HepG2 (cell line): ENCODE results near the gene UPK1A. TPM values are rescaled to one million over a fixed set of nuclear protein-coding genes. Genes with fewer than 3 reads are reported as not detected.

Source experiments
- CEBPB ChIP-seq: IDR thresholded peaks from 2 replicates; pipeline ENCODE4 v1.6.1; 2011; ENCODE audit warnings: low read depth, low read length, improper control_type of control experiment, borderline replicate concordance
- CHD2 ChIP-seq: IDR thresholded peaks from 2 replicates; pipeline ENCODE4 v1.6.1; 2011; ENCODE audit warnings: low read depth, low read length, improper control_type of control experiment
- FOXA1 ChIP-seq, 2 experiments: fragments of 450-650 bp in 1 of 2; sonication (generic) in 1 of 2; formaldehyde crosslinking in 1 of 2; IDR thresholded peaks; 2 replicates each; pipeline versions ENCODE4 v1.4.0 to v1.6.1; 2016 to 2020; ENCODE audit warnings: missing genetic modification reagents in 1 of 2
- FOXP1 ChIP-seq, 2 experiments: fragments of 450-650 bp in 1 of 2; IDR thresholded peaks; 2 replicates each; pipeline ENCODE4 v1.6.1; 2017 to 2018; ENCODE audit warnings: antibody characterized with exemption in 1 of 2
- HNRNPL ChIP-seq: fragments of 200-400 bp; formaldehyde crosslinking; IDR thresholded peaks from 2 replicates; pipeline ENCODE4 v1.6.1; 2017; ENCODE audit warnings: mild to moderate bottlenecking, low read depth, low read length
- SOX6 ChIP-seq, 2 experiments: fragments of 450-650 bp in 1 of 2; sonication (generic) in 1 of 2; formaldehyde crosslinking in 1 of 2; IDR thresholded peaks; 2 replicates each; pipeline versions ENCODE4 v1.4.0 to v1.6.1; 2017 to 2020; ENCODE audit warnings: antibody characterized with exemption in 1 of 2, mild to moderate bottlenecking in 1 of 2, missing genetic modification reagents in 1 of 2
- TEAD3 ChIP-seq: optimal IDR thresholded peaks from 2 replicates; pipeline ENCODE3; 2016; ENCODE audit warnings: borderline replicate concordance
- TP53 ChIP-seq: sonication (generic); formaldehyde crosslinking; conservative IDR thresholded peaks from 2 replicates; pipeline ENCODE4 v1.4.0; 2020; ENCODE audit warnings: missing genetic modification reagents
- ZBTB38 ChIP-seq: sonication (generic); formaldehyde crosslinking; IDR thresholded peaks from 2 replicates; pipeline ENCODE4 v1.5.1; 2020; ENCODE audit warnings: mild to moderate bottlenecking, missing genetic modification reagents
- ZNF12 ChIP-seq: sonication (generic); formaldehyde crosslinking; IDR thresholded peaks from 2 replicates; pipeline ENCODE4 v1.5.0; 2020; ENCODE audit warnings: missing genetic modification reagents
- ZNF383 ChIP-seq: sonication (generic); formaldehyde crosslinking; IDR thresholded peaks from 2 replicates; pipeline ENCODE4 v1.4.0; 2020; ENCODE audit warnings: missing genetic modification reagents, mild to moderate bottlenecking, borderline replicate concordance
- ZSCAN30 ChIP-seq: sonication (generic); formaldehyde crosslinking; IDR thresholded peaks from 2 replicates; pipeline ENCODE4 v1.5.0; 2020; ENCODE audit warnings: mild to moderate bottlenecking, missing genetic modification reagents
- polyA plus RNA-seq, 8 experiments: library from polyadenylated mRNA; depleted of rRNA in 3 of 8; stranded (reverse) in 7 of 8; unstranded in 1 of 8; fragments of >200 nt; fragmentation: Illumina TruSeq in 4 of 8; extraction: Trizol in 4 of 8; gene quantifications; 2 replicates each; pipeline versions ENCODE4 v1.2.1 to v1.2.3, GENCODE V29; 2011 to 2016; ENCODE audit warnings: low read depth in 4 of 8, missing spikeins in 1 of 8, mixed read lengths in 1 of 8; ENCODE audit not compliant: insufficient read depth in 1 of 8
- total RNA-seq, 5 experiments: library from RNA; depleted of rRNA; stranded (reverse); fragments of >200 nt; fragmentation: Illumina TruSeq; extraction: Trizol; gene quantifications; 2 replicates each; pipeline ENCODE4 v1.2.3, GENCODE V29; 2016; ENCODE audit warnings: low read depth in 1 of 5
- TF ChIP-seq, protein P1 (sequence below): sonication (generic); formaldehyde crosslinking; IDR thresholded peaks from 2 replicates; pipeline ENCODE4 v1.9.0; 2021; ENCODE audit warnings: missing genetic modification reagents, mild to moderate bottlenecking, borderline replicate concordance
- TF ChIP-seq, protein P2 (sequence below): sonication (generic); formaldehyde crosslinking; IDR thresholded peaks from 2 replicates; pipeline ENCODE4 v1.4.0; 2020; ENCODE audit warnings: missing genetic modification reagents
- TF ChIP-seq, protein P3 (sequence below): IDR thresholded peaks from 2 replicates; pipeline ENCODE4 v1.6.1; 2012; ENCODE audit warnings: inconsistent platforms
- TF ChIP-seq, protein P4 (sequence below): sonication (generic); formaldehyde crosslinking; IDR thresholded peaks from 2 replicates; pipeline ENCODE4 v1.4.0; 2020; ENCODE audit warnings: mild to moderate bottlenecking, missing genetic modification reagents
- TF ChIP-seq, protein P5 (sequence below): sonication (generic); formaldehyde crosslinking; conservative IDR thresholded peaks from 2 replicates; pipeline ENCODE4 v1.4.0; 2020; ENCODE audit warnings: missing genetic modification reagents
- TF ChIP-seq, protein P6 (sequence below): sonication (generic); formaldehyde crosslinking; IDR thresholded peaks from 2 replicates; pipeline ENCODE4 v1.4.0; 2020; ENCODE audit warnings: missing genetic modification reagents

Gene UPK1A
- total and polyA plus RNA-seq, 2 of the 13 experiments (the other 11 are each of a cell fraction or from before 2014, with no cell fraction given), result 2.9 TPM; not detected in 1

DNA sequence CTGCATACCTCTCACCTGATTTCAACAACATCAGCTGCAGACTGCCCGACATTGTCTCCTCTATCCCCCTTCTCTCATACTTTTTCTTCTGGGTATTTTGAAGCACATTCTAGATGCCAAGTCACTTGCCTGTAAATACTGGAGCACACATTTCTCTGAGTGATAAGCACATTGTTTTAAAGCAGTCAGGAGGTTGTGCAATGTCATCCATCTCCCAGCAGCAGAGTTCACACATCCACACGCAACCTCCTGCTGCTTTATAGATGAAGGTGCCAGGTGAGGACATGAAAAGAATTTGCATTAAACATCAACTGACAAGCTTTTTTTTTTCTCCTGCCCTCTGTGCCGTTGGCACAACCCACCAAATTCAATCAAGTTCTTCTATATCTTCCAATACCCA lies 5.5 kb downstream of the UPK1A start (continued):
- TF ChIP-seq ZNF12 (CRISPR knock-in tag) (peak; percentile 73), ZNF383 (CRISPR knock-in tag) (no peak), SOX6 (IDR thresholded peaks at IDR 0.05) (no peak), SOX6 (CRISPR knock-in tag; IDR thresholded peaks at IDR 0.05) (peak; percentile 76), CEBPB (peak; percentile 95), TEAD3 (CRISPR knock-in tag) (peak; percentile 45), CHD2 (no peak), ZBTB38 (CRISPR knock-in tag) (no peak), TP53 (no peak), HNRNPL (no peak), FOXA1 (IDR thresholded peaks at IDR 0.05) (no peak), FOXA1 (CRISPR knock-in tag; IDR thresholded peaks at IDR 0.05) (0 out of 2 replicates have a peak, but pooled peaks have one; percentile 5), ZSCAN30 (CRISPR knock-in tag) (no peak), FOXP1 (IDR thresholded peaks at IDR 0.05) (no peak), FOXP1 (CRISPR knock-in tag; IDR thresholded peaks at IDR 0.05) (peak; percentile 39)
- TF ChIP-seq, protein P1, sequence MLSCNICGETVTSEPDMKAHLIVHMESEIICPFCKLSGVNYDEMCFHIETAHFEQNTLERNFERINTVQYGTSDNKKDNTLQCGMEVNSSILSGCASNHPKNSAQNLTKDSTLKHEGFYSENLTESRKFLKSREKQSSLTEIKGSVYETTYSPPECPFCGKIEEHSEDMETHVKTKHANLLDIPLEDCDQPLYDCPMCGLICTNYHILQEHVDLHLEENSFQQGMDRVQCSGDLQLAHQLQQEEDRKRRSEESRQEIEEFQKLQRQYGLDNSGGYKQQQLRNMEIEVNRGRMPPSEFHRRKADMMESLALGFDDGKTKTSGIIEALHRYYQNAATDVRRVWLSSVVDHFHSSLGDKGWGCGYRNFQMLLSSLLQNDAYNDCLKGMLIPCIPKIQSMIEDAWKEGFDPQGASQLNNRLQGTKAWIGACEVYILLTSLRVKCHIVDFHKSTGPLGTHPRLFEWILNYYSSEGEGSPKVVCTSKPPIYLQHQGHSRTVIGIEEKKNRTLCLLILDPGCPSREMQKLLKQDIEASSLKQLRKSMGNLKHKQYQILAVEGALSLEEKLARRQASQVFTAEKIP (CRISPR knock-in tag), result no peak
- TF ChIP-seq, protein P2, sequence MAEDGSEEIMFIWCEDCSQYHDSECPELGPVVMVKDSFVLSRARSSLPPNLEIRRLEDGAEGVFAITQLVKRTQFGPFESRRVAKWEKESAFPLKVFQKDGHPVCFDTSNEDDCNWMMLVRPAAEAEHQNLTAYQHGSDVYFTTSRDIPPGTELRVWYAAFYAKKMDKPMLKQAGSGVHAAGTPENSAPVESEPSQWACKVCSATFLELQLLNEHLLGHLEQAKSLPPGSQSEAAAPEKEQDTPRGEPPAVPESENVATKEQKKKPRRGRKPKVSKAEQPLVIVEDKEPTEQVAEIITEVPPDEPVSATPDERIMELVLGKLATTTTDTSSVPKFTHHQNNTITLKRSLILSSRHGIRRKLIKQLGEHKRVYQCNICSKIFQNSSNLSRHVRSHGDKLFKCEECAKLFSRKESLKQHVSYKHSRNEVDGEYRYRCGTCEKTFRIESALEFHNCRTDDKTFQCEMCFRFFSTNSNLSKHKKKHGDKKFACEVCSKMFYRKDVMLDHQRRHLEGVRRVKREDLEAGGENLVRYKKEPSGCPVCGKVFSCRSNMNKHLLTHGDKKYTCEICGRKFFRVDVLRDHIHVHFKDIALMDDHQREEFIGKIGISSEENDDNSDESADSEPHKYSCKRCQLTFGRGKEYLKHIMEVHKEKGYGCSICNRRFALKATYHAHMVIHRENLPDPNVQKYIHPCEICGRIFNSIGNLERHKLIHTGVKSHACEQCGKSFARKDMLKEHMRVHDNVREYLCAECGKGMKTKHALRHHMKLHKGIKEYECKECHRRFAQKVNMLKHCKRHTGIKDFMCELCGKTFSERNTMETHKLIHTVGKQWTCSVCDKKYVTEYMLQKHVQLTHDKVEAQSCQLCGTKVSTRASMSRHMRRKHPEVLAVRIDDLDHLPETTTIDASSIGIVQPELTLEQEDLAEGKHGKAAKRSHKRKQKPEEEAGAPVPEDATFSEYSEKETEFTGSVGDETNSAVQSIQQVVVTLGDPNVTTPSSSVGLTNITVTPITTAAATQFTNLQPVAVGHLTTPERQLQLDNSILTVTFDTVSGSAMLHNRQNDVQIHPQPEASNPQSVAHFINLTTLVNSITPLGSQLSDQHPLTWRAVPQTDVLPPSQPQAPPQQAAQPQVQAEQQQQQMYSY (CRISPR knock-in tag), result no peak
- TF ChIP-seq, protein P3, sequence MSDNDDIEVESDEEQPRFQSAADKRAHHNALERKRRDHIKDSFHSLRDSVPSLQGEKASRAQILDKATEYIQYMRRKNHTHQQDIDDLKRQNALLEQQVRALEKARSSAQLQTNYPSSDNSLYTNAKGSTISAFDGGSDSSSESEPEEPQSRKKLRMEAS, result peak; percentile 56
- TF ChIP-seq, protein P4, sequence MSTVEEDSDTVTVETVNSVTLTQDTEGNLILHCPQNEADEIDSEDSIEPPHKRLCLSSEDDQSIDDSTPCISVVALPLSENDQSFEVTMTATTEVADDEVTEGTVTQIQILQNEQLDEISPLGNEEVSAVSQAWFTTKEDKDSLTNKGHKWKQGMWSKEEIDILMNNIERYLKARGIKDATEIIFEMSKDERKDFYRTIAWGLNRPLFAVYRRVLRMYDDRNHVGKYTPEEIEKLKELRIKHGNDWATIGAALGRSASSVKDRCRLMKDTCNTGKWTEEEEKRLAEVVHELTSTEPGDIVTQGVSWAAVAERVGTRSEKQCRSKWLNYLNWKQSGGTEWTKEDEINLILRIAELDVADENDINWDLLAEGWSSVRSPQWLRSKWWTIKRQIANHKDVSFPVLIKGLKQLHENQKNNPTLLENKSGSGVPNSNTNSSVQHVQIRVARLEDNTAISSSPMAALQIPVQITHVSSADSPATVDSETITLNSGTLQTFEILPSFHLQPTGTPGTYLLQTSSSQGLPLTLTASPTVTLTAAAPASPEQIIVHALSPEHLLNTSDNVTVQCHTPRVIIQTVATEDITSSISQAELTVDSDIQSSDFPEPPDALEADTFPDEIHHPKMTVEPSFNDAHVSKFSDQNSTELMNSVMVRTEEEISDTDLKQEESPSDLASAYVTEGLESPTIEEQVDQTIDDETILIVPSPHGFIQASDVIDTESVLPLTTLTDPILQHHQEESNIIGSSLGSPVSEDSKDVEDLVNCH (CRISPR knock-in tag), result no peak
- TF ChIP-seq, protein P5, sequence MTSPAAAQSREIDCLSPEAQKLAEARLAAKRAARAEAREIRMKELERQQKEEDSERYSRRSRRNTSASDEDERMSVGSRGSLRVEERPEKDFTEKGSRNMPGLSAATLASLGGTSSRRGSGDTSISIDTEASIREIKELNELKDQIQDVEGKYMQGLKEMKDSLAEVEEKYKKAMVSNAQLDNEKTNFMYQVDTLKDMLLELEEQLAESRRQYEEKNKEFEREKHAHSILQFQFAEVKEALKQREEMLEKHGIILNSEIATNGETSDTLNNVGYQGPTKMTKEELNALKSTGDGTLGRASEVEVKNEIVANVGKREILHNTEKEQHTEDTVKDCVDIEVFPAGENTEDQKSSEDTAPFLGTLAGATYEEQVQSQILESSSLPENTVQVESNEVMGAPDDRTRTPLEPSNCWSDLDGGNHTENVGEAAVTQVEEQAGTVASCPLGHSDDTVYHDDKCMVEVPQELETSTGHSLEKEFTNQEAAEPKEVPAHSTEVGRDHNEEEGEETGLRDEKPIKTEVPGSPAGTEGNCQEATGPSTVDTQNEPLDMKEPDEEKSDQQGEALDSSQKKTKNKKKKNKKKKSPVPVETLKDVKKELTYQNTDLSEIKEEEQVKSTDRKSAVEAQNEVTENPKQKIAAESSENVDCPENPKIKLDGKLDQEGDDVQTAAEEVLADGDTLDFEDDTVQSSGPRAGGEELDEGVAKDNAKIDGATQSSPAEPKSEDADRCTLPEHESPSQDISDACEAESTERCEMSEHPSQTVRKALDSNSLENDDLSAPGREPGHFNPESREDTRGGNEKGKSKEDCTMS (CRISPR knock-in tag), result no peak
- TF ChIP-seq, protein P6, sequence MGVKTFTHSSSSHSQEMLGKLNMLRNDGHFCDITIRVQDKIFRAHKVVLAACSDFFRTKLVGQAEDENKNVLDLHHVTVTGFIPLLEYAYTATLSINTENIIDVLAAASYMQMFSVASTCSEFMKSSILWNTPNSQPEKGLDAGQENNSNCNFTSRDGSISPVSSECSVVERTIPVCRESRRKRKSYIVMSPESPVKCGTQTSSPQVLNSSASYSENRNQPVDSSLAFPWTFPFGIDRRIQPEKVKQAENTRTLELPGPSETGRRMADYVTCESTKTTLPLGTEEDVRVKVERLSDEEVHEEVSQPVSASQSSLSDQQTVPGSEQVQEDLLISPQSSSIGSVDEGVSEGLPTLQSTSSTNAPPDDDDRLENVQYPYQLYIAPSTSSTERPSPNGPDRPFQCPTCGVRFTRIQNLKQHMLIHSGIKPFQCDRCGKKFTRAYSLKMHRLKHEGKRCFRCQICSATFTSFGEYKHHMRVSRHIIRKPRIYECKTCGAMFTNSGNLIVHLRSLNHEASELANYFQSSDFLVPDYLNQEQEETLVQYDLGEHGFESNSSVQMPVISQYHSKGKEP (CRISPR knock-in tag), result no peak
